ENCODE measurements around the gene DRAM2. TPM values are rescaled to one million over a fixed set of nuclear protein-coding genes. Genes with fewer than 3 reads are reported as not detected.
"Not testable (repeated sequence)": the region's sequence is repeated elsewhere in the genome, so short reads cannot be mapped to it uniquely, and the experiment has no call there.

The DRAM2 gene
- polyA plus RNA-seq, 1 donor, result 80.6 TPM

- no peak for DNase-seq
These were observed 57.3 kb downstream of the DRAM2 start for GRCh38 chr1:111082421-111083203.

DNA sequence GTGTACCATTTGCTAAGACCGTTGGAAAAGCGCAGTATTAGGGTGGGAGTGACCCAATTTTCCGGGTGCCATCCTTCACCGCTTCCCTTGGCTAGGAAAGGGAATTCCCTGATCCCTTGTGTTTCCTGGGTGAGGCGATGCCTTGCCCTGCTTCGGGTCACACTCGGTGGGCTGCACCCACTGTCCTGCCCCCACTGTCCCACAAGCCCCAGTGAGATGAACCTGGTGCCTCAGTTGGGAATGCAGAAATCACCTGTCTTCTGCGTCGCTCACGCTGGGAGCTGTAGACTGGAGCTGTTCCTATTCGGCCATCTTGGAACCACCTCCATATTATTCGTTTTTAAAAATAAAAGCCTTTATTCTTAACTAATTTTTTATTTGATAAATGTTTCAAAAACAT is 60.6 kb downstream of the DRAM2 start:
- DNase-seq, result not testable (repeated sequence)

DNA sequence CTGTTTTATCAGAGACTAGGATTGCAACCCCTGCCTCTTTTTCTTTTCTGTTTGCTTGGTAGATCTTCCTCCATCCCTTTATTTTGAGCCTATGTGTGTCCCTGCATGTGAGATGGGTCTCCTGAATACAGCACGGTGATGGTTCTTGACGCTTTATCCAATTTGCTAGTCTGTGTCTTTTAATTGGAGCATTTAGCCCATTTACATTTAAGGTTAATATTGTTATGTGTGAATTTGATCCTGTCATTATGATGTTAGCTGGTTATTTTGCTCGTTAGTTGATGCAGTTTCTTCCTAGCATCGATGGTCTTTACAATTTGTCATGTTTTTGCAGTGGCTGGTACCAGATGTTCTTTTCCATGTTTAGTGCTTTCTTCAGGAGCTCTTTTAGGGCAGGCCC is 62.6 kb downstream of the DRAM2 start:
- DNase-seq, result not testable (repeated sequence)

Other genes with a start within 250 kb of the DRAM2 start
- gene LRIF1, start 176.2 kb downstream of the DRAM2 start, polyA plus RNA-seq (ENCODE audit: insufficient read length), result 17.3 TPM
- gene CEPT1, start 130 bp upstream of the DRAM2 start, polyA plus RNA-seq (ENCODE audit: insufficient read length), result 59.0 TPM
- 18.9 TPM for gene DENND2D, start 60.6 kb upstream of the DRAM2 start, polyA plus RNA-seq (ENCODE audit: insufficient read length)
- 0.20 TPM for gene CHI3L2, start 87.6 kb upstream of the DRAM2 start, polyA plus RNA-seq (ENCODE audit: insufficient read length)
- gene CHIA, start 150.8 kb upstream of the DRAM2 start, polyA plus RNA-seq (ENCODE audit: insufficient read length), result not detected